Activated CD4-positive, alpha-beta T cell treated with anti-CD3 and anti-CD28 coated beads for 36 hours (primary cell): ENCODE measurements around the gene MORC4. TPM values are rescaled to one million over a fixed set of nuclear protein-coding genes. Genes with fewer than 3 reads are reported as not detected.

ENCODE experiments used
- ATAC-seq: fragments of 200-7000 bp; cut with Tn5 transposase; one replicate; pipeline ENCODE4 v1.10.0; 2021; ENCODE audit warnings: mild to moderate bottlenecking, moderate library complexity
- CTCF ChIA-PET: fragments of 350-600 bp; sonication (Branson Sonifier 250); formaldehyde crosslinking; loops from one replicate; lab custom pipeline; 2021; ENCODE audit warnings: antibody characterized with exemption; lab: Charles Lee
- POLR2A ChIA-PET: fragments of 350-600 bp; sonication (Branson Sonifier 250); formaldehyde crosslinking; loops from one replicate; lab custom pipeline; 2021; ENCODE audit warnings: antibody characterized with exemption, inconsistent platforms; lab: Charles Lee
- DNase-seq: peaks from one replicate; pipeline ENCODE4 v3.0.0-alpha.2; 2020
- H3K27ac Mint-ChIP-seq: one replicate; pipeline ENCODE4 v1.8.0; 2021; ENCODE audit warnings: mixed read lengths
- H3K27me3 Mint-ChIP-seq: one replicate; pipeline ENCODE4 v1.8.0; 2021; ENCODE audit warnings: mixed read lengths
- H3K36me3 Mint-ChIP-seq: one replicate; pipeline ENCODE4 v1.8.0; 2021; ENCODE audit warnings: low read depth, mixed read lengths
- H3K4me1 Mint-ChIP-seq: one replicate; pipeline ENCODE4 v1.8.0; 2021; ENCODE audit warnings: mixed read lengths
- H3K4me3 Mint-ChIP-seq: one replicate; pipeline ENCODE4 v1.8.0; 2021; ENCODE audit warnings: mild to moderate bottlenecking, moderate library complexity, mixed read lengths
- H3K9me3 Mint-ChIP-seq: one replicate; pipeline ENCODE4 v1.8.0; 2021; ENCODE audit warnings: low read depth, mixed read lengths
- intact Hi-C, 2 experiments: fragments of 100-400 bp; cut with DNase I in 1 of 2; cut with micrococcal nuclease in 1 of 2; formaldehyde crosslinking; loops; one replicate each; pipeline versions ENCODE4 v1.14.2 to v1.15.1; 2022 to 2024; cut with DNase I, micrococcal nuclease
- total RNA-seq, 2 experiments: library from RNA; stranded (reverse); gene quantifications; one replicate each; pipeline ENCODE4 v1.2.3, GENCODE V29; 2021

MORC4 gene
- total RNA-seq, 2 experiments from 2014 or later, result 9.3 to 9.8 TPM

DNA sequence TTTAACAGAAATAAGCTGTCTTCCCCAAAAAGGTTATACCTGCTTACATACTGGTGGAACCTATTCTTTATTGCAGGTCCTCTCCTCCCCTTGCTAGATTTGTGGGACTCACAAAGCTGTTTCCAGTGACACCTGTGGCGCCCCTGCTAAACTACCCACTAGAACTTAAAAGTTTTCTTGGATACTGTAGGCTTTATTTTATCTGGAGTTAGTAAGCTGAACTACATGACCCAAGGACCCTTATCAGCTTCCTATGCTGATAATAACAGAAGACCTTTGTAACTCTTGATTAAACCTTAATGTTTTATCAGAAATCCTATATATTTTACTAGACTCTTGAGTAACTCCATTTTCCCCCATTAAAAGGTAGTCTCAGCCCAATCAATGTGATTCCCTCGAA is 47.5 kb downstream of the MORC4 start:
- Mint-ChIP-seq H3K4me1 (no peaks in the 10 kb centered on the region), H3K4me3 (no peak overlapping the region), H3K27me3 (no peaks in the 10 kb centered on the region), H3K27ac (no peak overlapping the region), H3K36me3 (peaks cover 3% of the 10 kb centered on the region), H3K9me3 (no peaks in the 10 kb centered on the region)
- DNase-seq, result no peak
- intact Hi-C loops, result loop anchor here (1.0 to 5.0 kb wide), 3 partner anchors 54 to 470 kb away; no protein-coding TSS in a partner anchor
- POLR2A ChIA-PET, result no interaction called here
- CTCF ChIA-PET, result interaction anchor here (1.0 kb wide), 1 partner anchor 54 kb away, joined by 3 read pairs; no protein-coding TSS in a partner anchor
- ATAC-seq, result no peak

DNA sequence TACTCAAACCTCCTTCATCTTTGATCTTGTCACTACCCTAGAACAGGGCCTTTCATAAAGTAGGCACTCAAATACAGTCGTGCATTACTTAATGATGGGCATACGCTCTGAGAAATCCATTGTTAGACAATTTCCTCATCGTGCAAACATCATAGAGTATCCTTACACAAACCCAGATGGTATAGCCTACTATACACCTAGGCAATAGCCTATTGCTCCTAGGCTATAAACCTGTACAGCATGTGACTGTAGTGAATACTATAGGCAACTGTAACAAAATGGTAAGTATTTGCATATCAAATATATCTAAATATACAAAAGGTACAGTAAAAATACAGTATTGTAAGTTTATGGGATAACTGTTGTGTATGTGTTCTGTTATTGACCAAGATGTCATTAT is 47.9 kb downstream of the MORC4 start:
- intact Hi-C loops, result loop anchor here (1.0 to 5.0 kb wide), 3 partner anchors 54 to 470 kb away; no protein-coding TSS in a partner anchor
- POLR2A ChIA-PET, result no interaction called here
- Mint-ChIP-seq H3K9me3 (no peaks in the 10 kb centered on the region), H3K36me3 (peaks cover 3% of the 10 kb centered on the region), H3K4me3 (no peak overlapping the region), H3K27me3 (no peaks in the 10 kb centered on the region), H3K4me1 (no peaks in the 10 kb centered on the region), H3K27ac (no peak overlapping the region)
- DNase-seq, result no peak
- no peak for ATAC-seq
- CTCF ChIA-PET, result interaction anchor here (1.0 kb wide), 1 partner anchor 53 kb away, joined by 3 read pairs; no protein-coding TSS in a partner anchor

DNA sequence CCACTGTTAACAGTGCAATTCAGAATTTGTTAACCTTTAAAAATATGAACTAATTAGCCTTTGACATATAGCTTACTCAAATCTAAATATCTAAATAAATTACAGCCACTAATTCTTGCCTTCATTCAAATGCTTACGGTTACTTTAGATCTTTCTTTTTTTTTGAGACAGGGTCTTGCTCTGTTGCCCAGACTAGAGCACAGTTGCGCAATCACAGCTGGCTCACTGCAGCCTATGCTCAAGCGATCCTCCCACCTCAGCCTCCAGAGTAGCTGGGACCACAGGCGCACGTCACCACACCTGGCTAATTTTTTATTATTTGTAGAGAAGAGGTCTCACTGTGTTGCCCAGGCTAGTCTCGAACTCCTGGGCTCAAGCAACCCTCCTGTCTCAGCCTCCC is 48.8 kb downstream of the MORC4 start:
- H3K4me3 Mint-ChIP-seq, result no peak overlapping the region
- H3K9me3 Mint-ChIP-seq, result no peaks in the 10 kb centered on the region
- peaks cover 3% of the 10 kb centered on the region for H3K36me3 Mint-ChIP-seq
- POLR2A ChIA-PET, result no interaction called here
- H3K27ac Mint-ChIP-seq, result no peak overlapping the region
- intact Hi-C loops, result loop anchor here in 1 of 2 experiments (5.0 kb wide), 1 partner anchor 469 kb away; no protein-coding TSS in a partner anchor
- ATAC-seq (no peak), DNase-seq (no peak)
- CTCF ChIA-PET, result interaction anchor here (0.7 kb wide), 1 partner anchor 323 kb away, joined by 4 read pairs; no protein-coding TSS in a partner anchor
- H3K4me1 Mint-ChIP-seq, result no peaks in the 10 kb centered on the region
- no peaks in the 10 kb centered on the region for H3K27me3 Mint-ChIP-seq

DNA sequence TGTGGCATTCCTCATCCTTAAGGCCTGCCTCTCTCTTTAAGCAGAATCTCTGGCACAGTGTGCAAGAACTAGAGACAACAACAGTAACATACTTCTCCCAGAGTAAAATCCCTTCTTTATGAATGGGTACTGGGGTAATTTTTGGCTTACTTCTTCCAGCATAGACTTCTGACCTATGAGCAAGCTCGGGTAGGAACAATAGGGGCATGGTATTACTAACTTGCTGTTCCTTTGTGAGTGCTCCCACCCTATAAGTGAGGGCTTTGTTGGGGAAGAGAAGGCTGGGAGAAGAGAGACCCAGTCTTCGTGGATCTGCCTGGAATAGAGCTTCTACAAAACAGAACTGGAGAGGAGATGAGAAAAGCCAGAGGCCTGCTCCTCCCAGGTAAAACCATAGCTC is 49.6 kb downstream of the MORC4 start:
- ChIA-PET CTCF (no interaction called here), POLR2A (no interaction called here)
- DNase-seq (no peak), ATAC-seq (no peak)
- no peaks in the 10 kb centered on the region for H3K27me3 Mint-ChIP-seq
- intact Hi-C loops, result loop anchor here in 1 of 2 experiments (5.0 kb wide), 1 partner anchor 468 kb away; no protein-coding TSS in a partner anchor
- H3K9me3 Mint-ChIP-seq, result no peaks in the 10 kb centered on the region
- H3K27ac Mint-ChIP-seq, result no peak overlapping the region
- H3K36me3 Mint-ChIP-seq, result peaks cover 3% of the 10 kb centered on the region
- no peaks in the 10 kb centered on the region for H3K4me1 Mint-ChIP-seq
- H3K4me3 Mint-ChIP-seq, result no peak overlapping the region

DNA sequence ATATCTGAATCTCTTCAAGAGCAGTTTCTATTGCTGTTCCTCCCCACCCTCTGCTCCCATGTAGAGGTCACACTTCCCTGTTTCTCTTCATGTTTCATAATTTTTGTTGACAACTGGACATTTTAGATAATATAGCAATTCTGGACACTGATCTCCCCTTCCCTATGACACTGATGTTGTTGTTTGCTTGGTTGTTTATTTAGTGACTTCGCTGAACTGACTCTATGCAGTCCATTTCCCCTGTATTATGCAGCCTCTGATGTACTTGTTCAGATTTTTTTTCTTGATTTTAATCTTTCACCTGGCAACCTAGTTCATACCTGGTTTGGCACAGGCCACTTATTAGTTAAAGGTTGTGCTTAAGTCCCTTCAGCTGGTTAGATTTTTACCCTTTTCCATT is 50.6 kb downstream of the MORC4 start:
- Mint-ChIP-seq H3K27me3 (no peaks in the 10 kb centered on the region), H3K4me1 (no peaks in the 10 kb centered on the region), H3K4me3 (no peak overlapping the region), H3K36me3 (peaks cover 3% of the 10 kb centered on the region), H3K27ac (no peak overlapping the region), H3K9me3 (no peaks in the 10 kb centered on the region)
- ChIA-PET POLR2A (no interaction called here), CTCF (no interaction called here)
- no peak for ATAC-seq
- intact Hi-C loops, result no loop called here
- no peak for DNase-seq

DNA sequence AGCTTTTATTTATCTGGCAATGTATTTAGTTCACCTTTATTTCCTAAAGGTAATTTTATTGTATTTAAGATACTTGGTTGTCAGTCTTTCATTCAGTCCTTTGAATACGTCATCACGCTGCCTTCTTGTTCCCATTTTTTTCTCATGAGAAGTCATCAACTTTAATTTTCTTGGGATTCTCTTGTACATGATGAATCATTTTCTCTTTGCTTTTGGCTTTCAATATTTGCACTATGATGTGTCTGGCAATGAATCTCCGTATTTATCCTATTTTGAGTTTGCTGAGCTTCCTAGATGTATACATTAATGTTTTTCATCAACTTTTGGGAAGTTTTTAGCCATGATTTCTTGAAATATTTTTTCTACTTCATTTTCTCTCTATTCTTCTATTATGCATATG is 51.4 kb downstream of the MORC4 start:
- H3K27me3 Mint-ChIP-seq, result no peaks in the 10 kb centered on the region
- intact Hi-C loops, result no loop called here
- no peak overlapping the region for H3K4me3 Mint-ChIP-seq
- no peak for ATAC-seq
- H3K4me1 Mint-ChIP-seq, result peaks cover 3% of the 10 kb centered on the region
- no peak overlapping the region for H3K27ac Mint-ChIP-seq
- POLR2A ChIA-PET, result no interaction called here
- H3K36me3 Mint-ChIP-seq, result peaks cover 3% of the 10 kb centered on the region
- DNase-seq, result no peak
- CTCF ChIA-PET, result no interaction called here
- H3K9me3 Mint-ChIP-seq, result no peaks in the 10 kb centered on the region

DNA sequence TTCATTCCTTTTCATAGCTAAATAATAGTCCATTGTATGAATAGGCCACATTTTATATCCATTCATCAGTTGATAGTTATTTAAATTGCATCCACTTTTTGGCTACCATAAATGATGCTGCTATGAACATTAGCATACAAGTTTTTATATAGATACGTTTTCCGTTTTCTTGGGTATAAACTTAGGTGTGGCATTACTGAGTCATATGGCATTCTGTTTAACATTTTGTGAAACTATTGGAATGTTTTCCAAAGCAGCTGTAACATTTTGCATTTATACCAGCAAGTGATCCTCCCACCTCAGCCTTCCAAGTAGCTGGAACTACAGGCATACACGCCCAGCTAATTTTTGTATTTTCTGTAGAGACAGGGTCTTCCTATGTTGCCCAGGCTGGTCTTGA is 53.5 kb downstream of the MORC4 start:
- Mint-ChIP-seq H3K4me3 (no peak overlapping the region), H3K4me1 (peaks cover 3% of the 10 kb centered on the region), H3K27me3 (no peaks in the 10 kb centered on the region), H3K27ac (no peak overlapping the region), H3K9me3 (no peaks in the 10 kb centered on the region), H3K36me3 (peaks cover 12% of the 10 kb centered on the region)
- ChIA-PET POLR2A (interaction anchor here (0.6 kb wide), 1 partner anchor 435 kb away, joined by 6 read pairs; no protein-coding TSS in a partner anchor), CTCF (no interaction called here)
- DNase-seq, result no peak
- intact Hi-C loops, result no loop called here
- ATAC-seq, result no peak

DNA sequence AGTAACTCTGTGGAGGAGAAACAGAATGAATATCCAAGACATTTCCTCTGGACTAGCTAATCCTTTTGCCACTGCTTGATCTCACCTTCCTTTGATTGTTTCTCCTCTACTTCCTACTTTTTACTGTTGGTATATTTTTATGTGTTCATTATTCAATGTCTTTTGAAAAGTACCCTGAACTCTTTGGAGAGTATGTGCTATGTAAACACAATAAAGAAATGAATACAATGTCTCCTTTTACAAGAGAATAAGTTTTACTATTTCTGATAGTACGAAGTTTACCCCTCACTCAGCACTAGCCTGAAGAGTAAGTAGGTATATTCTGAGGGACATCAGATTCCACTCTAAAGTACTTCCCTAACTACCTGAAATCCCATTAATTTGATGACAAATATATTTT is 59.9 kb downstream of the MORC4 start:
- Mint-ChIP-seq H3K4me1 (peaks cover 3% of the 10 kb centered on the region), H3K27me3 (no peaks in the 10 kb centered on the region), H3K27ac (no peak overlapping the region), H3K36me3 (peaks cover 9% of the 10 kb centered on the region), H3K9me3 (no peaks in the 10 kb centered on the region), H3K4me3 (no peak overlapping the region)
- ChIA-PET CTCF (interaction anchor here (0.5 kb wide), 1 partner anchor 46 kb away, joined by 3 read pairs; no protein-coding TSS in a partner anchor), POLR2A (no interaction called here)
- DNase-seq, result no peak
- intact Hi-C loops, result no loop called here
- no peak for ATAC-seq

DNA sequence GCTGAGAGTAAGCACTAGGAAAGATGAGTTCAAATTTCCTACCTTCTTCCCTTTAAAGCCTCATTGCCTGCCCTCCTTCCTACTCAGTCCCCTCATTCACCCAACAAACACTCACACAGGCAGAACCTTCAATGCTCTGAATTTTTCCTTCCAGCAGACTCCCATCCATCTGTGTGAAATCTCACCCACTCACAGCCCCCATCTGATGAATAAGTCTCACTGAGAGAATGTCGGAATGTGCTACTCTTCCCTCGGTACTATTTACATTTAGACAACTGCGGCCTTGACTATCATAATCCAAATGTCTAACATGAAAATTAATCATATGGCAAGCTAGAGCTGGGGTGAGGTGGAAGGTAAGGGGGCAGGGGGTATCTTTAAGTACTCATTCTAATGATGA is 60.4 kb downstream of the MORC4 start:
- intact Hi-C loops, result no loop called here
- POLR2A ChIA-PET, result no interaction called here
- peaks cover 3% of the 10 kb centered on the region for H3K4me1 Mint-ChIP-seq
- no peak overlapping the region for H3K27ac Mint-ChIP-seq
- H3K36me3 Mint-ChIP-seq, result peaks cover 9% of the 10 kb centered on the region
- CTCF ChIA-PET, result no interaction called here
- no peaks in the 10 kb centered on the region for H3K9me3 Mint-ChIP-seq
- ATAC-seq (no peak), DNase-seq (no peak)
- no peaks in the 10 kb centered on the region for H3K27me3 Mint-ChIP-seq
- H3K4me3 Mint-ChIP-seq, result no peak overlapping the region

DNA sequence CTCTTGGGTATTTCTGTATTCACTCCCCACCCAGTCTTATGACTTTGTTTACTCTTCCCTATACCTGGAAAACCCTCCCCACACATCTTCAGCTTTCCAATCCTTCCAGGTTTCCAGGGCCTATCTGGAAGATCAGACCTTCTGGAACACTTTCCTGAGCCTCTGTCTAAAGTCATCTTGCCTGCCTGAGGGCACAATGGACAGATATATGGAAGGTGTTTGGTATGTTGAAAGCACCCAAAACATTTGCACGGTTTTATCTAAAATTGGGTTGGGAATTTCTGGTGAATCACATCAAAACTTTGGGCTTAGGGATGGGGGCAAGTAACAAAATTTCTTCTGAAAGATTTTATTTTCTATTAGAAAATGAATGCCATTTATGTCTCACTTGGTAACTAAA is 63.8 kb downstream of the MORC4 start:
- ChIA-PET POLR2A (no interaction called here), CTCF (no interaction called here)
- DNase-seq (no peak), ATAC-seq (no peak)
- no peaks in the 10 kb centered on the region for H3K9me3 Mint-ChIP-seq
- intact Hi-C loops, result no loop called here
- H3K27me3 Mint-ChIP-seq, result no peaks in the 10 kb centered on the region
- H3K36me3 Mint-ChIP-seq, result no peaks in the 10 kb centered on the region
- no peak overlapping the region for H3K4me3 Mint-ChIP-seq
- H3K27ac Mint-ChIP-seq, result no peak overlapping the region
- H3K4me1 Mint-ChIP-seq, result peaks cover 2% of the 10 kb centered on the region

DNA sequence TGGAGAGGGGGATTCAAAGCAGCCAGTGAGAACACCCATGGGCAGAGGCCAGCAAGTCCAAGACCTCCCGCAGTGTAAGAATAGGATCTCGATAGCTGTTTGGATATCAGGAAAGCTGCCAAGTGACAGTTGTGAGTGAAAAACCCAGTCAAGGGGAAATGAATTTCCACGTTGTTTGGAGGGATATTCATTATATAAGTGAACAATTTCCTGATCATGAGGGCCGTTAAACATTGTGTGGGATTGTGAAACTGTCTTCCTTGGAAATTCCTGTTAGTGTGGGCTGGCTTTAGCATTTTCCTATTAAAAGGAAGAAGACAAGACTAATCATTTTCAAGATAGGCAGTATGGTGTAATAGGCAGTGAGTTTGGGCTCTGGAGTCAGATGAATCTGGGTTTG is 64.8 kb downstream of the MORC4 start:
- POLR2A ChIA-PET, result no interaction called here
- H3K27me3 Mint-ChIP-seq, result no peaks in the 10 kb centered on the region
- no peak for DNase-seq
- no peak overlapping the region for H3K27ac Mint-ChIP-seq
- no peak for ATAC-seq
- no peaks in the 10 kb centered on the region for H3K9me3 Mint-ChIP-seq
- H3K4me3 Mint-ChIP-seq, result no peak overlapping the region
- H3K36me3 Mint-ChIP-seq, result no peaks in the 10 kb centered on the region
- H3K4me1 Mint-ChIP-seq, result peaks cover 2% of the 10 kb centered on the region
- intact Hi-C loops, result no loop called here
- CTCF ChIA-PET, result no interaction called here

DNA sequence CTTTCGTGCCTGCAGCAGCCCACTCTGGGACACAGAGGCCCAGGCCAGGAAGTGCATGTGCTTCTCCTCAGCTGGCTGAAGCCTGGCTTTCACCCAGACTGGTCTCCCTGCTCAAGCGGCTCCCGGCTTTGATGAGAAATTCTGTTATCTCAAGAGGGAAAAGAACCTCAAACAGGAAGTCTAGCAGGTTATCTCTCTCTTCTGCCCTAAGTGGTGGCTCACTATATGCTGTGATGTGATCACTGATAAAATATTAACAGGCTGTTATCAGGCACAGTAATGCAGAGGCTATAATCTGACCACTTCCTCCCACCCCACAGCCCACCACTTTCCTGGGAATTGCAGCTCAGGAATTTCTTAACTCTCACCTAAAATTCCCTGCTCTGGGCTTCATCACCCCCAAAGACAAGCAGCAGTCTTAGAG is 66.5 kb downstream of the MORC4 start:
- DNase-seq, result no peak
- ChIA-PET POLR2A (no interaction called here), CTCF (no interaction called here)

More for the DNA sequence above, 66.5 kb downstream of the MORC4 start:
- H3K36me3 Mint-ChIP-seq, result no peaks in the 10 kb centered on the region
- H3K4me1 Mint-ChIP-seq, result peaks cover 2% of the 10 kb centered on the region
- intact Hi-C loops, result no loop called here
- no peak overlapping the region for H3K27ac Mint-ChIP-seq
- ATAC-seq, result no peak
- H3K9me3 Mint-ChIP-seq, result no peaks in the 10 kb centered on the region
- H3K4me3 Mint-ChIP-seq, result no peak overlapping the region
- no peaks in the 10 kb centered on the region for H3K27me3 Mint-ChIP-seq
